H1 (cell line): Measurements from ENCODE around the gene CLCF1. TPM values are rescaled to one million over a fixed set of nuclear protein-coding genes. Genes with fewer than 3 reads are reported as not detected.

Experiments
- CTCF ChIA-PET: fragments of 300-600 bp; sonication (Branson Sonifier 250); formaldehyde crosslinking; loops from one replicate; lab custom pipeline; 2021; ENCODE audit not compliant: partially characterized antibody; lab: Charles Lee
- POLR2A ChIA-PET: fragments of 300-600 bp; sonication (Branson Sonifier 250); formaldehyde crosslinking; loops from one replicate; lab custom pipeline; 2021; ENCODE audit warnings: inconsistent platforms; ENCODE audit not compliant: partially characterized antibody; lab: Charles Lee
- DNase-seq, 2 experiments: peaks; one replicate each; pipeline versions ENCODE4 v3.0.0 to v3.0.0-alpha.2; 2010 to 2022; ENCODE audit warnings: low spot score in 2 of 2, low read depth in 1 of 2, mixed read lengths in 1 of 2
- FAIRE-seq: peaks from 2 replicates; lab custom pipeline; 2011; peaks lifted over from hg19 to GRCh38; lab: Jason Lieb, UNC
- H2AFZ ChIP-seq: 2 replicates; pipeline ENCODE4 v1.8.1; 2012; ENCODE audit warnings: low read length, inconsistent platforms
- H2AK5ac ChIP-seq: 2 replicates; pipeline ENCODE4 v1.6.1; 2013; ENCODE audit warnings: low read depth, low read length
- H2BK120ac ChIP-seq: replicated peaks from 2 replicates; pipeline ENCODE3; 2013; ENCODE audit warnings: low read depth, low read length, inconsistent platforms
- H2BK12ac ChIP-seq: 2 replicates; pipeline ENCODE4 v1.6.1; 2013; ENCODE audit warnings: low read depth, low read length
- H2BK15ac ChIP-seq: 2 replicates; pipeline ENCODE4 v1.6.1; 2013; ENCODE audit warnings: low read length
- H2BK20ac ChIP-seq: 2 replicates; pipeline ENCODE4 v1.6.1; 2013; ENCODE audit warnings: low read length
- H2BK5ac ChIP-seq: 2 replicates; pipeline ENCODE4 v1.6.1; 2013; ENCODE audit warnings: low read depth, low read length
- H3K14ac ChIP-seq: 2 replicates; pipeline ENCODE4 v1.6.1; 2013; ENCODE audit warnings: inconsistent platforms; ENCODE audit not compliant: insufficient read length
- H3K18ac ChIP-seq: 2 replicates; pipeline ENCODE4 v1.6.1; 2013; ENCODE audit warnings: low read length; ENCODE audit errors: extremely low read depth
- H3K23ac ChIP-seq: 2 replicates; pipeline ENCODE4 v1.6.1; 2013; ENCODE audit warnings: inconsistent platforms; ENCODE audit not compliant: insufficient read length
- H3K23me2 ChIP-seq: 2 replicates; pipeline ENCODE4 v1.6.1; 2013; ENCODE audit warnings: low read depth, low read length
- H3K27ac ChIP-seq: 2 replicates; pipeline ENCODE4 v1.6.1; 2011; ENCODE audit warnings: low read depth, low read length, inconsistent platforms
- H3K27me3 ChIP-seq, 4 experiments: replicated peaks in 1 of 4; 1 replicate in 1 of 4; 2 replicates in 3 of 4; pipeline versions ENCODE4 v1.6.1 to v1.8.1; 2011 to 2013; ENCODE audit warnings: low read length in 3 of 4, mild to moderate bottlenecking in 3 of 4, inconsistent platforms in 2 of 4, mixed read lengths in 2 of 4, moderate library complexity in 1 of 4; ENCODE audit not compliant: control insufficient read depth in 3 of 4, insufficient read depth in 3 of 4; ENCODE audit errors: extremely low read depth in 1 of 4
- H3K36me3 ChIP-seq, 4 experiments: 2 replicates each; pipeline versions ENCODE4 v1.6.1 to v1.8.1; 2011 to 2013; ENCODE audit warnings: mild to moderate bottlenecking in 4 of 4, low read length in 3 of 4, moderate library complexity in 2 of 4, control low read depth in 1 of 4, inconsistent platforms in 1 of 4; ENCODE audit not compliant: insufficient read depth in 4 of 4, control insufficient read depth in 2 of 4
- H3K4ac ChIP-seq: replicated peaks from 2 replicates; pipeline ENCODE3; 2013; ENCODE audit warnings: low read length, low read depth, mixed read lengths, inconsistent platforms; ENCODE audit not compliant: insufficient read length
- H3K4me1 ChIP-seq, 4 experiments: replicated peaks in 1 of 4; 1 replicate in 1 of 4; 2 replicates in 3 of 4; pipeline versions ENCODE4 v1.6.1 to v1.8.1; 2011 to 2013; ENCODE audit warnings: low read length in 3 of 4, inconsistent platforms in 2 of 4, mixed read lengths in 1 of 4; ENCODE audit not compliant: insufficient read depth in 4 of 4, control insufficient read depth in 3 of 4
- H3K4me2 ChIP-seq, 2 experiments: 2 replicates each; pipeline versions ENCODE4 v1.6.1 to v1.8.1; 2011 to 2013; ENCODE audit warnings: low read depth in 2 of 2, low read length in 2 of 2, control low read depth in 1 of 2, inconsistent platforms in 1 of 2, mild to moderate bottlenecking in 1 of 2; ENCODE audit not compliant: insufficient read depth in 1 of 2
- H3K4me3 ChIP-seq, 4 experiments: fragments of 200-600, 300-600 bp in 1 of 4; sonication (generic), shearing (Covaris generic), sonication (Bioruptor Twin) in 1 of 4; 2 replicates each; pipeline versions ENCODE4 v1.5.1 to v1.8.1; 2011 to 2016; ENCODE audit warnings: low read length in 4 of 4, low read depth in 3 of 4, control low read depth in 2 of 4, inconsistent platforms in 2 of 4, mild to moderate bottlenecking in 2 of 4, mixed read lengths in 1 of 4, moderate library complexity in 1 of 4; ENCODE audit not compliant: insufficient read depth in 2 of 4; ENCODE audit errors: extremely low read depth in 1 of 4
- H3K56ac ChIP-seq: replicated peaks from 2 replicates; pipeline ENCODE3; 2013; ENCODE audit warnings: low read depth, mild to moderate bottlenecking, mixed read lengths, low read length, inconsistent platforms; ENCODE audit not compliant: insufficient read length
- H3K79me1 ChIP-seq: 2 replicates; pipeline ENCODE4 v1.6.1; 2013; ENCODE audit warnings: low read depth, low read length, control low read depth
- H3K79me2 ChIP-seq, 2 experiments: 2 replicates each; pipeline versions ENCODE4 v1.6.1 to v1.8.1; 2012 to 2013; ENCODE audit warnings: low read length in 2 of 2, mild to moderate bottlenecking in 2 of 2, inconsistent platforms in 1 of 2; ENCODE audit not compliant: insufficient read depth in 2 of 2, control insufficient read depth in 1 of 2
- H3K9ac ChIP-seq, 4 experiments: replicated peaks in 1 of 4; 1 replicate in 1 of 4; 2 replicates in 3 of 4; pipeline versions ENCODE4 v1.6.1 to v1.8.1; 2011 to 2013; ENCODE audit warnings: low read depth in 3 of 4, low read length in 3 of 4, control low read depth in 2 of 4, mild to moderate bottlenecking in 2 of 4, moderate library complexity in 2 of 4, inconsistent platforms in 1 of 4; ENCODE audit errors: extremely low read depth in 1 of 4
- H3K9me3 ChIP-seq, 2 experiments: 2 replicates each; pipeline versions ENCODE4 v1.6.1 to v1.8.1; 2012 to 2013; ENCODE audit warnings: mild to moderate bottlenecking in 2 of 2, moderate library complexity in 2 of 2, control low read depth in 1 of 2, inconsistent platforms in 1 of 2, low read depth in 1 of 2, low read length in 1 of 2, mixed read lengths in 1 of 2; ENCODE audit not compliant: insufficient read depth in 2 of 2
- H4K20me1 ChIP-seq, 2 experiments: replicated peaks in 1 of 2; 2 replicates each; pipeline versions ENCODE3 to v1.8.1; 2011 to 2013; ENCODE audit warnings: inconsistent platforms in 2 of 2, low read length in 2 of 2, mild to moderate bottlenecking in 1 of 2; ENCODE audit not compliant: insufficient read depth in 2 of 2, control insufficient read depth in 1 of 2
- H4K5ac ChIP-seq: 2 replicates; pipeline ENCODE4 v1.6.1; 2013; ENCODE audit warnings: low read length, low read depth, mixed read lengths, inconsistent platforms; ENCODE audit not compliant: insufficient read length
- H4K8ac ChIP-seq: 2 replicates; pipeline ENCODE4 v1.8.0; 2013; ENCODE audit warnings: mild to moderate bottlenecking, moderate library complexity, low read length, inconsistent platforms; ENCODE audit not compliant: insufficient read depth; ENCODE audit errors: extremely low read depth
- H4K91ac ChIP-seq: replicated peaks from 2 replicates; pipeline ENCODE3; 2013; ENCODE audit warnings: low read length, mixed read lengths, inconsistent platforms; ENCODE audit not compliant: insufficient read length
- CREB1 ChIP-seq: IDR thresholded peaks from 2 replicates; pipeline ENCODE4 v1.6.1; 2012; ENCODE audit warnings: inconsistent platforms
- EGR1 ChIP-seq: IDR thresholded peaks from 2 replicates; pipeline ENCODE4 v1.6.1; 2011; ENCODE audit warnings: low read depth, low read length, borderline replicate concordance
- MAFK ChIP-seq: IDR thresholded peaks from 2 replicates; pipeline ENCODE4 v1.6.1; 2012; ENCODE audit warnings: low read depth, mild to moderate bottlenecking, improper control_type of control experiment, low read length
- MAX ChIP-seq: IDR thresholded peaks from 2 replicates; pipeline ENCODE4 v1.6.1; 2012; ENCODE audit warnings: inconsistent platforms
- NRF1 ChIP-seq: IDR thresholded peaks from 2 replicates; pipeline ENCODE4 v1.6.1; 2011; ENCODE audit warnings: mild to moderate bottlenecking, low read depth, low read length, improper control_type of control experiment
- RAD21 ChIP-seq, 2 experiments: IDR thresholded peaks in 1 of 2; conservative IDR thresholded peaks in 1 of 2; 2 replicates each; pipeline ENCODE4 v1.6.1; 2011; ENCODE audit warnings: low read depth in 2 of 2, low read length in 2 of 2, improper control_type of control experiment in 1 of 2, inconsistent platforms in 1 of 2, mild to moderate bottlenecking in 1 of 2, moderate library complexity in 1 of 2
- SP2 ChIP-seq: IDR thresholded peaks from 2 replicates; pipeline ENCODE4 v1.6.1; 2012; ENCODE audit warnings: mild to moderate bottlenecking, low read length, inconsistent platforms
- TBP ChIP-seq: IDR thresholded peaks from 2 replicates; pipeline ENCODE4 v1.6.1; 2011; ENCODE audit warnings: low read depth, low read length, improper control_type of control experiment
- TEAD4 ChIP-seq: IDR thresholded peaks from 2 replicates; pipeline ENCODE4 v1.6.1; 2012; ENCODE audit warnings: low read depth, low read length, inconsistent platforms, mixed read lengths
- YY1 ChIP-seq: IDR thresholded peaks from 2 replicates; pipeline ENCODE4 v1.6.1; 2011; ENCODE audit warnings: low read depth, mild to moderate bottlenecking, low read length
- WGBS, 2 experiments: shearing (Covaris generic) in 1 of 2; methylation state at CpG; one replicate each; pipeline versions ENCODE4 v1.1.6 to v1.1.7; 2013 to 2015; ENCODE audit warnings: low lambda C conversion rate in 2 of 2, mixed read lengths in 2 of 2, inconsistent platforms in 1 of 2, low coverage in 1 of 2, missing lambda C conversion rate in 1 of 2; ENCODE audit not compliant: insufficient replicate concordance in 2 of 2, insufficient coverage in 1 of 2, insufficient read length in 1 of 2; ENCODE audit errors: extremely low coverage in 1 of 2, missing lambda C conversion rate in 1 of 2; 5-methylcytosine and 5-hydroxymethylcytosine counted together
- polyA plus RNA-seq, 7 experiments: library from polyadenylated mRNA; depleted of rRNA in 3 of 7; stranded (reverse) in 5 of 7; unstranded in 2 of 7; fragments of >200 nt in 5 of 7; fragments of 200-250 nt in 2 of 7; gene quantifications; 1 replicate in 5 of 7; 2 replicates in 1 of 7; 4 replicates in 1 of 7; pipeline versions ENCODE4 v1.2.1 to v1.2.3, GENCODE V29; 2011 to 2013; ENCODE audit warnings: missing spikeins in 2 of 7, mixed read lengths in 2 of 7
- total RNA-seq: library from RNA; stranded (reverse); fragmentation: NEBNext Ultra II Directional; extraction: Animal tissue kit (Norgen Biotek cat#: 25700); gene quantifications from 2 replicates; pipeline ENCODE4 v1.2.1, GENCODE V29; 2021

CLCF1 gene
- total and polyA plus RNA-seq, 2 of the 8 experiments (the other 6 are each of a cell fraction or from before 2014, with no cell fraction given) = 0.32 to 1.2 TPM

GRCh38 chr11:67391304-67392182 is 18.1 kb upstream of the CLCF1 start, which contains the start of gene RAD9A:
RAD9A (plus strand) TSS chr11:67391986; CDS start chr11:67392045, 59 bp downstream.
- Histone ChIP-seq H3K4ac (no peak within 1 kb of the TSS), H3K23me2 (peaks cover 13% of the 10 kb centered on the region), H2AFZ (no peak within 1 kb of the TSS), H4K8ac (peak within 1 kb of the TSS; percentile 89), H4K5ac (peak within 1 kb of the TSS; percentile 77), H3K56ac (peak within 1 kb of the TSS; percentile 80), H2BK15ac (no peak within 1 kb of the TSS; the same call in 1 of the 2 replicates), H3K27me3 (no peaks in the 10 kb centered on the region; a peak in 2 of 7 replicates), H3K79me2 (no peaks in the 10 kb centered on the region), H3K27ac (peak within 1 kb of the TSS; percentile 35; the same call in 1 of the 2 replicates), H4K91ac (peak within 1 kb of the TSS; percentile 76), H3K9ac (peak within 1 kb of the TSS; percentile 67 to 84 (median 70)), H3K4me3 (peak within 1 kb of the TSS; percentile 63 to 88 (median 69)), H4K20me1 (peaks cover 0 to 5% of the 10 kb centered on the region in 2 experiments), H3K14ac (no peak within 1 kb of the TSS), H3K4me2 (peak within 1 kb of the TSS; percentile 65 to 86), H2BK120ac (peak within 1 kb of the TSS; percentile 28), H2BK12ac (0 out of 2 replicates have a peak within 1 kb of the TSS, but pooled peaks have one; percentile 27), H3K36me3 (peaks cover 0 to 4% (median 0%) of the 10 kb centered on the region in 4 experiments; a peak in 2 of 8 replicates), H3K4me1 (peaks cover 0 to 12% (median 7%) of the 10 kb centered on the region in 4 experiments; a peak in 4 of 7 replicates), H3K79me1 (0 out of 2 replicates have a peak, but pooled peaks cover 2% of the 10 kb centered on the region), H2BK20ac (no peak within 1 kb of the TSS), H2AK5ac (no peak within 1 kb of the TSS), H3K9me3 (no peaks in the 10 kb centered on the region), H3K23ac (no peak within 1 kb of the TSS), H3K18ac (peak within 1 kb of the TSS; percentile 87), H2BK5ac (peak within 1 kb of the TSS; percentile 35; the same call in 1 of the 2 replicates)
- ChIA-PET POLR2A (interaction anchor here (0.7 to 3.3 kb wide), 18 partner anchors 10 to 76 kb away, joined by 3 to 31 read pairs (median 4); partner anchors contain the start of genes POLD4, PPP1CA and TBC1D10C), CTCF (interaction anchor here (1.0 to 34.8 kb wide), 12 partner anchors 10 to 189 kb away, joined by 3 to 1305 read pairs (median 4); partner anchors contain the start of genes AIP, CLCF1, POLD4 and PPP1CA)
- WGBS, 2 experiments = 1% methylated on average over 55 of the region's 75 CpGs; no CpG with 5 or more reads in 1 of the 2 experiments
- peak; percentile 67 to 91 for DNase-seq
- FAIRE-seq = no peak
- TF ChIP-seq NRF1 = no peak
- peak; percentile 59; the same call in 1 of the 2 replicates for TF ChIP-seq TBP
- TF ChIP-seq MAFK = no peak; the same call in 1 of the 2 replicates
- TF ChIP-seq TEAD4 = no peak
- TF ChIP-seq RAD21 (IDR thresholded peaks at IDR 0.05 in 1 of 2, conservative IDR thresholded peaks at IDR 0.05 in 1 of 2; ENCODE audit: low read depth in 2 of 2, low read length in 2 of 2) = peak in 1 of 2 experiments; percentile 1; a peak in 1 of 4 replicates
- peak; percentile 66 for TF ChIP-seq EGR1
- peak; percentile 99 for TF ChIP-seq MAX
- TF ChIP-seq YY1 = 0 out of 2 replicates have a peak, but pooled peaks have one; percentile 13
- TF ChIP-seq SP2 = no peak
- peak; percentile 77 for TF ChIP-seq CREB1
